Stomach smooth muscle (tissue), 2 donors: ENCODE measurements around the gene NBAS.

ENCODE experiments used
- H3K27ac ChIP-seq: one replicate; pipeline ENCODE4 v1.7.0; 2013; ENCODE audit warnings: mild to moderate bottlenecking, low read length, inconsistent platforms
- H3K27me3 ChIP-seq, 2 donors: one replicate each; pipeline ENCODE4 v1.7.0; 2013; ENCODE audit warnings: low read length in 2 of 2; ENCODE audit not compliant: insufficient read depth in 2 of 2, control insufficient read depth in 1 of 2
- H3K36me3 ChIP-seq, 2 donors: one replicate each; pipeline ENCODE4 v1.7.0; 2013; ENCODE audit warnings: low read length in 2 of 2; ENCODE audit not compliant: control insufficient read depth in 2 of 2, insufficient read depth in 2 of 2
- H3K4me1 ChIP-seq: one replicate; pipeline ENCODE4 v1.7.0; 2013; ENCODE audit warnings: low read length; ENCODE audit not compliant: control insufficient read depth, insufficient read depth
- H3K4me3 ChIP-seq, 2 donors: one replicate each; pipeline ENCODE4 v1.7.0; 2013; ENCODE audit warnings: low read length in 2 of 2
- H3K9ac ChIP-seq, 2 donors: one replicate each; pipeline ENCODE4 v1.7.0; 2013; ENCODE audit warnings: low read length in 2 of 2, mild to moderate bottlenecking in 1 of 2
- H3K9me3 ChIP-seq, 2 donors: one replicate each; pipeline ENCODE4 v1.7.0; 2013; ENCODE audit warnings: low read length in 2 of 2; ENCODE audit not compliant: control insufficient read depth in 2 of 2
- donor health status: healthy.
- donor health status: Pancreatic carcinoma.

NBAS gene

GRCh38 chr2:15141211-15141610 is 419.9 kb downstream of the NBAS start:
- peaks cover 2 to 8% of the 10 kb centered on the region in 2 donors for H3K9me3 ChIP-seq
- no peak overlapping the region for H3K4me3 ChIP-seq
- H3K27me3 ChIP-seq, result no peaks in the 10 kb centered on the region
- no peak overlapping the region for H3K9ac ChIP-seq
- H3K36me3 ChIP-seq, result peaks cover 0 to 2% of the 10 kb centered on the region in 2 donors
- no peak overlapping the region for H3K27ac ChIP-seq
- H3K4me1 ChIP-seq, result no peaks in the 10 kb centered on the region

DNA sequence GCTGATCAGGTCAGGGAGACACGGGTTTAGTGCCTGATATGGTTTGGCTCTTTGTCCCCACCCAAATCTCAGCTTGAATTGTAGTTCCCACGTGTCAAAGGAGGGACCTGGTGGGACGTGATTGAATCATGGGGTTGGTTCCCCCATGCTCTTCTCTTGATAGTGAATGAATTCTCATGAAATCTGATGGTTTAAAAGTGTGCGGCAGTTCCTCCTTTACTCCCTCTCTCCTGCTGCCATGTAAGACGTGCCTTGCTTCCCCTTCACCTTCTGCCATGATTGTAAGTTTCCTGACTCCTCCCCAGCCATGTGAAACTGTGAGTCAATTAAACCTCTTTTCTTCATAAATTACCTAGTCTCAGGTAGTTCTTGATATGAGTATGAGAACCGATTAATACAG is 424.5 kb downstream of the NBAS start:
- no peak overlapping the region for H3K4me3 ChIP-seq
- H3K36me3 ChIP-seq, result peaks cover 0 to 2% of the 10 kb centered on the region in 2 donors
- no peaks in the 10 kb centered on the region for H3K4me1 ChIP-seq
- no peak overlapping the region for H3K9ac ChIP-seq
- H3K27ac ChIP-seq, result no peak overlapping the region
- H3K9me3 ChIP-seq, result peaks cover 2 to 8% of the 10 kb centered on the region in 2 donors
- H3K27me3 ChIP-seq, result no peaks in the 10 kb centered on the region

- H3K4me1 ChIP-seq, result no peaks in the 10 kb centered on the region
These were observed 426.2 kb downstream of the NBAS start for GRCh38 chr2:15134957-15135356.

DNA sequence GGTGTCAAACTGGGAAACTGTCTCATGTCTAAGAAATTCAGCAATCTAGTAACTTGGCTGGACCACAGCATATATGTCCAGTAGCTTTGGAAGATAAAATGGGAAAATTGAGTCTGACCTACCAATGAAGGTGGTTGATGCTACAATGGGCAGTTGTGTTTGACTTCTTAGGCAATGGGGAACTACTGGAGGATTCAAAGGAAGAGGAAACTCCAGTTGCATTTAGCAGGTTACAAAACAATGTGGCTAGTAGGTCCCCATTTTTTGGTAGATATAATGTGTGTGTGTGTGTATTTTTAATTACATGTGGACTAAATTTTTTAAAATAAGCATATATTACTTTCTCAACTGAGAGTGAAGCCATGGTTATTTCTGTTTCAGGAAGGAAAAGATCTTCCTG is 427.7 kb downstream of the NBAS start:
- Histone ChIP-seq H3K27ac (no peak overlapping the region), H3K36me3 (no peaks in the 10 kb centered on the region), H3K4me1 (no peaks in the 10 kb centered on the region), H3K4me3 (no peak overlapping the region), H3K9ac (no peak overlapping the region), H3K9me3 (no peaks in the 10 kb centered on the region), H3K27me3 (no peaks in the 10 kb centered on the region)

More at GRCh38 chr2:15134957-15135356, 426.2 kb downstream of the NBAS start:
- Histone ChIP-seq H3K27me3 (no peaks in the 10 kb centered on the region), H3K4me3 (no peak overlapping the region), H3K36me3 (peaks cover 0 to 1% of the 10 kb centered on the region in 2 donors), H3K27ac (no peak overlapping the region), H3K9ac (no peak overlapping the region), H3K9me3 (peaks cover 2 to 3% of the 10 kb centered on the region in 2 donors)

DNA sequence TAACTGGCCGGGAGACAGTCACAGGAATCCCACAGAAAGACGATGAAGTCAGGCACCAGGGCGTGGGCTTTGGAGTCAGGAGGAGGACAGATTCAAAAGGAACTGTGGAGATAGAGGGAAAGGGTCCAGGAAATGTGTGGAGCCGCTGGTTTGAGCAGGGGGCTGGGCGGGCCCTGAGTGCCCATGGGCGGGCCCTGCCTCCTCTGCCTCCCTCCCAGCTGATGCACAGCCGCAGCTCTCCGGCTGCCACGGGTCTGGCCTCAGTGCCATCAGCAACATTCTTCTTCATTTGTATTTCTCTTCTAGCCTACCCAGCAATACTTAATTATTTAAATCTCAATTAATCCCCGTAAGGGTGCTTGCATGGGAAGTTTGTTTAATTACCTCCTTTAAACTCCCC is 432.3 kb downstream of the NBAS start:
- H3K9ac ChIP-seq, result no peak overlapping the region
- H3K4me3 ChIP-seq, result no peak overlapping the region
- H3K27ac ChIP-seq, result no peak overlapping the region
- H3K4me1 ChIP-seq, result no peaks in the 10 kb centered on the region
- peaks cover 3% of the 10 kb centered on the region in 2 donors for H3K9me3 ChIP-seq
- no peaks in the 10 kb centered on the region for H3K27me3 ChIP-seq
- H3K36me3 ChIP-seq, result no peaks in the 10 kb centered on the region

GRCh38 chr2:15127876-15128275 is 433.3 kb downstream of the NBAS start:
- Histone ChIP-seq H3K27me3 (no peaks in the 10 kb centered on the region), H3K36me3 (no peaks in the 10 kb centered on the region), H3K9me3 (peaks cover 3% of the 10 kb centered on the region in 2 donors), H3K9ac (no peak overlapping the region), H3K27ac (no peak overlapping the region), H3K4me1 (no peaks in the 10 kb centered on the region), H3K4me3 (no peak overlapping the region)

DNA sequence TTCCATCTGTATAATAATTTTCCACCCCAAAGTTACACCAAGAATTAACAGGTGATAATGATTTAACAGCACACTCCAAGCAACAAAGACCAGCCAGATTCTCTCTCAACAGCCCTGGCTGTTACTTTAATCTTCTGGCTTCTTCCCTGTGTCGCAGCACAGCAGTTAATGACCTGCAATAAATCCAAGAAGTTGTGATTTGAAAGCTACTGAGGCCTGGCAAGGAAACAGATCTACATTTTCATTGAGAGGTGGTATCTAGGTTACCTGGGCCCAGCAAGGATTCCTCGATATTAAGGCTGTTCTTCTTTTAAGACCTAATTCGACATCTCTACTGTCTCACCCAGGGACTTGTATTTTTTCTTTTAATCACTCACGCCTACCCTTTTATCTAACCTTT is 433.8 kb downstream of the NBAS start:
- H3K36me3 ChIP-seq, result no peaks in the 10 kb centered on the region
- H3K27ac ChIP-seq, result no peak overlapping the region
- H3K27me3 ChIP-seq, result no peaks in the 10 kb centered on the region
- no peak overlapping the region for H3K4me3 ChIP-seq
- no peaks in the 10 kb centered on the region for H3K4me1 ChIP-seq
- H3K9me3 ChIP-seq, result peaks cover 3% of the 10 kb centered on the region in 2 donors
- no peak overlapping the region for H3K9ac ChIP-seq

GRCh38 chr2:15126373-15126772 is 434.8 kb downstream of the NBAS start:
- Histone ChIP-seq H3K27ac (no peak overlapping the region), H3K36me3 (no peaks in the 10 kb centered on the region), H3K9ac (no peak overlapping the region), H3K4me3 (no peak overlapping the region), H3K9me3 (peaks cover 3% of the 10 kb centered on the region in 2 donors), H3K27me3 (no peaks in the 10 kb centered on the region), H3K4me1 (no peaks in the 10 kb centered on the region)

DNA sequence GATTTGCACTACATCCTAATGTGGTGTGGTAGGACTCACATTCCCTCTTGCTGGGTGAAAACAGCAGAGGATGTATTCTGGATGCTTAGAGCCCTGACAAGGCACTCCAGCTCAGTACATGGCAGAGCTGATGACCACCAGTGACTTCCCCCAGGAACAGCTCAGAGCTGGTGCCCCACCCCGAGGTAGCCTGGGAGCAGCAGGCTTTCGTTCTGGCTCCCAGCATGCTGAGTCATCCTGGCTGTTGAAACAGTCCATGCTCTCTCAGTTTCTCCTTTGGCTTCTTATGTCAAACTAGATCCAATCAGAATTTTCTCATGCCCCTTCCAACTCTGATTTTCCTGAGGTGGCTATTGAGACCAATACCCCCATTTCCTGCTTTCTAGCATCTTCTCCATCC is 438.2 kb downstream of the NBAS start:
- no peak overlapping the region for H3K9ac ChIP-seq
- no peaks in the 10 kb centered on the region for H3K36me3 ChIP-seq
- no peak overlapping the region for H3K4me3 ChIP-seq
- no peaks in the 10 kb centered on the region for H3K27me3 ChIP-seq
- H3K27ac ChIP-seq, result no peak overlapping the region
- peaks cover 3% of the 10 kb centered on the region in 2 donors for H3K9me3 ChIP-seq
- no peaks in the 10 kb centered on the region for H3K4me1 ChIP-seq

DNA sequence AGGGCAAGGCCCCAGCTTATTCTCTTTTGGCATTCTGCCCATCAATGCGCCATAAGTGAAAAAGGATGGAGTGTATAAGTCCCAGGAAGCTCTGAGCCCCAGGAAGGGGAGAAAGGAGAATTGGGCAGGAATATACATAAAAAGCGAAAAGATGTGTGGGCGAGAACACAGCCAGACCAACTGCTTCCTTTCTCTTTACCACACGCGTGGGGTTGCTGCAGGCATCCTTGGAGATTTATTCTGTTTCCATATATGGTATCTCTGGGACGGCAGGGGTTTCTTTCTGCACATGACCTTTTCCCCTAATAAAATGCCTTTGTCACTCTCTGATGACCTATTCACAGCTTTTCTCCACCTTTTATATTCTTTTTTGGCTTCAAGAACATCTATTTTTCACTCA is 440.5 kb downstream of the NBAS start:
- H3K27ac ChIP-seq, result no peak overlapping the region
- no peaks in the 10 kb centered on the region for H3K36me3 ChIP-seq
- H3K27me3 ChIP-seq, result no peaks in the 10 kb centered on the region
- no peak overlapping the region for H3K4me3 ChIP-seq
- no peak overlapping the region for H3K9ac ChIP-seq
- no peaks in the 10 kb centered on the region for H3K4me1 ChIP-seq
- H3K9me3 ChIP-seq, result peaks cover 0 to 6% of the 10 kb centered on the region in 2 donors

- Histone ChIP-seq H3K4me3 (no peak overlapping the region), H3K27me3 (no peaks in the 10 kb centered on the region), H3K9ac (no peak overlapping the region), H3K4me1 (no peaks in the 10 kb centered on the region), H3K27ac (no peak overlapping the region), H3K9me3 (peaks cover 0 to 6% of the 10 kb centered on the region in 2 donors), H3K36me3 (no peaks in the 10 kb centered on the region)
These were observed 441.4 kb downstream of the NBAS start for GRCh38 chr2:15119722-15120175.
